ENCODE results near the gene BCLAF1. TPM values are rescaled to one million over a fixed set of nuclear protein-coding genes. Genes with fewer than 3 reads are reported as not detected.

Gene BCLAF1
- total RNA-seq, 4 donors from 2014 or later = 131 to 355 (median 162) TPM

Other genes starting within 250 kb of the BCLAF1 start
- gene MTFR2, start 39.5 kb downstream of the BCLAF1 start, total RNA-seq = 1 to 10 TPM; 2.2 to 4.7 (median 2.4) TPM